GM12874 (cell line): ENCODE measurements around the gene PRKD3.

Experiments
- CTCF ChIP-seq: IDR thresholded peaks from 2 replicates; pipeline ENCODE4 v1.5.1; 2011; ENCODE audit warnings: low read depth, mild to moderate bottlenecking, control low read depth, low read length, moderate library complexity; ENCODE audit not compliant: insufficient read depth

Gene PRKD3

GRCh38 chr2:37291680-37292079 is 33.0 kb downstream of the PRKD3 start:
- no peak for TF ChIP-seq CTCF

DNA sequence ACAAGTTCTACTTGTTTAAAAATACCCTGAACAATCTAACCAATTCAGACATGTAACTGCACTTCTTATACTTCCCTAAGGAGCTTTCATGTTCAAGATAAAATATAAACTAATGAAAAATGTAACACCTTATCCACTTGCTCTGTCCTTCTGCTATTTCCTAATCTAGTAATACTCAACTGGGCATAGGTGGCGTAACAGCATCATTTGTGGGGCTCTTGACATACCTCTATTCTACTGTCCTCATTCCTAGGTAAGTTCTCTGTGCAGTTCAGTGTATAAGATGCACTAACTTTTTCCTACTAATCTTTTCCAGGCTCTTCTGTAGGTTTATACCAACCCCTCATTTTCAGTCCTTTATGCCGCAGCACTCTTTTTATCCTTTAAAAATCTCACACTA is 36.7 kb downstream of the PRKD3 start:
- TF ChIP-seq CTCF = peak; percentile 23; the same call in 1 of the 2 replicates

DNA sequence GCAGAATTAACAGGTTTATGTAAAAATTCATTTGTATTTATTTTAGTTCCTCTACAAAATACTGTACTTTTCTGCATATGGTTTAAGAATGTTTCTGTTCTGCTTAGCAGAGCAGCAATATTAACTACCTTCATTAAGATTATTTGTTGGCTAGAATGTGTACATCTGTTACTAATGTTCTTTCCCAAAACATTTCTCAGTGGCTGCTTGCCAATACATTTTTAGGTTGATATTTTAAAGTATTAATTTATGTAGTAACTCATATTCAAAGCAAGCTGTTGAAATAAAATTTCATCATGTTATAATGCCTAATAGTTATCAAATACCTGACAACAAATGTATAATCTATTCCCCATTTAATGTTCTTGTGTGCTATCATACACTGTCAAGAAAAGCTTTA is 40.3 kb downstream of the PRKD3 start:
- no peak for TF ChIP-seq CTCF

- no peak for TF ChIP-seq CTCF
These were observed 41.4 kb downstream of the PRKD3 start for GRCh38 chr2:37283207-37283606.

DNA sequence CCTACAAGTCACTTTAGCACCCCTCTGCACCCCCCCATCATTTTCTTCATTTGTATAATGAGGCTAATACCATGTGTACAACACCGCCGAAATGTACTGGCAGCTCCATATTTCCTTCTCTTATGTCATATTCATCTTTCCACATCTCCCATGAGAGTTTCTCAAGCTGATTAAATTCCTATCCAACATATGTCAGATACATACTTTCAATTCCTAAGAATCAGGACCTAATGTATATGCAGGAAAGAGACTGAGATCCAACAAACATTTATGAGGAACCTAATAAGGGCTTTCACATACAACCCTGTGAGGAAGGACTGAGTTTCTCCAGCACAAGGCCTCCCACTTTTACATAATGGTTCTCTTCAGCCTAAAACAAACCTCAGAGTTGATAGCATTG is 41.9 kb downstream of the PRKD3 start:
- TF ChIP-seq CTCF = no peak

GRCh38 chr2:37281916-37282315 is 42.7 kb downstream of the PRKD3 start:
- no peak for TF ChIP-seq CTCF

DNA sequence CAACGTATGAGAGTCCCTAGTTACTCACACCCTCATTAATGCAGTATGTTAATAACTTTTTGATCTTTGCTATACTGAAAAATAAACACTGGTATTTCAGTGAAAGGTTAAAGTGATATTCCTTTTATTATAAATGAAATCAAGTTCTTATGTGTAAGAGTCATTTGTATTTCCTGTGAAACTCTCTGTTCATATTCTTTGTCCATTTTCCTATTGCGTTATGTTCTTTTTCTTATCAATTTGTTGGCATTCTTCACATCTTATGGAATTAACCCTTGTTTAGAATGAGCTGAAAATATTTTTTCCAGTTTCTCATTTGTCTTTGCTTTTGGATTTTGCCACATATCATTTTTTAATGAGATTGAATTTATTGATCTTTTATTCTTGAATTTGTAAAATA is 48.3 kb downstream of the PRKD3 start:
- no peak for TF ChIP-seq CTCF
